Fibroblast of skin of left biceps (primary cell): ENCODE measurements around the gene FAM210A.
A peak's percentile ranks its signal among the peaks of the same experiment; 100 is the strongest.
"Not testable (repeated sequence)": the region's sequence is repeated elsewhere in the genome, so short reads cannot be mapped to it uniquely, and the experiment has no call there.

ENCODE experiments used
- DNase-seq, 2 experiments: peaks; one replicate each; pipeline ENCODE4 v3.0.0-alpha.2; 2013; ENCODE audit warnings: low read depth in 2 of 2

The FAM210A gene, protein sequence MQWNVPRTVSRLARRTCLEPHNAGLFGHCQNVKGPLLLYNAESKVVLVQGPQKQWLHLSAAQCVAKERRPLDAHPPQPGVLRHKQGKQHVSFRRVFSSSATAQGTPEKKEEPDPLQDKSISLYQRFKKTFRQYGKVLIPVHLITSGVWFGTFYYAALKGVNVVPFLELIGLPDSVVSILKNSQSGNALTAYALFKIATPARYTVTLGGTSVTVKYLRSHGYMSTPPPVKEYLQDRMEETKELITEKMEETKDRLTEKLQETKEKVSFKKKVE

DNA sequence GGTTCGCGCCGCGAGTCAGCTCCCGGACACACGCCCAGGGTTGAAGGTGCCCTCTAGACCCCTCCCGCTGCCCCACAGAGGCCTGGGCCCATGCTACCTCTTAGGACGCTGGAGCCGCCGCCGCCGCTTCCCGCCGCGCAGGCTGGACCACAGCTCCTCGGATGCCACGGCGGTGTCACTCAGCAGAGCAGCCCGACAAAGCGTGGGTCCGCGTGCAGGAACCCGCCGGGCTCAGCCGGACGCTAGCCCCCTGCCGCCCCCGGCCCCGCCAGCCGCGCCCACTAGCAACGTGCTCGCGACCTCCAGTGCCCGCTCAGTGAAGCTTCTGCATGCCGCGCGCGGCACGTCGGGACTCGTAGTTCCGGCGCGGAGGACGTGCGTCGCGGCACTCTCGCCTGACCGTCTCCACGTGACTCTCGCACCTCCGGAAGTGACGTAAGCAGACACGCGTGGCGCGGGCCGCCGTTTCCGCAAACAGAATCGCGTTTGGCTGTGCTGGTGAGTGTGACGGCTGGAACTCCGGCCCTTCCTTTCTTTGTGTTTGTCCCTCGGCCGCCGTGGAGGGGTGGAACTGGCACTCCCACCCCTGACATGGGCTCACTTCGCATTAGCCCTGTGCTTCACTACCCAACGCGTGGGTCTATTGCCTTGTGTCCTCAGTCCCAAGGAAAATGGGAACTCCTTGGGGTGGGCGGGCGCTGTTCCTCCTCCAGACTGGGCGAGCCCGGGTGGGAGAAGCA, at the start of gene FAM210A, which contains the start of gene RNMT:
TSS of gene FAM210A (minus strand) at position 327 of the 740 bp plus-strand sequence. CDS start 44,481 bp downstream, outside the sequence.
TSS of gene RNMT (plus strand) at position 442 of the 740 bp plus-strand sequence. CDS start 4,845 bp downstream, outside the sequence.
- peak; percentile 83 to 86 for DNase-seq

DNA sequence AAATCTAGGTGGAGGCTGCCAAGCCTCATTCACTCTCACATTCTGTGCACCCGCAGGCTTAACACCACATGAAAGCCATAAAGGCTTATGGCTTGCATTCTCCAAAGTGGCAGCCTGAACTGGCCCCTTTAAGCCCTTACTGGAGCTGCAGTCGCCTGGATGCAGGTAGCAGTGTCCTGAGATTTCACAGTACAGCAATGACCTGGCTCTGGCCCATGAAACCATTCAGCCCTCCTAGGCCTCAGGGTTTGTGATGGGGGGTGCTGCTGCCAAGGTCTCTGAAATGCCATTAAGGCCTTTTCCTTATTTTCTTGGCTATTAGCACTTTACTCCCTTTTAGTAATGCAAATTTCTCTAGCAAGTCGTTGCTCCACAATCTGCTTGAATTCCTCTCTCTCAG, 48.7 kb upstream of the FAM210A start:
- DNase-seq, result no peak

DNA sequence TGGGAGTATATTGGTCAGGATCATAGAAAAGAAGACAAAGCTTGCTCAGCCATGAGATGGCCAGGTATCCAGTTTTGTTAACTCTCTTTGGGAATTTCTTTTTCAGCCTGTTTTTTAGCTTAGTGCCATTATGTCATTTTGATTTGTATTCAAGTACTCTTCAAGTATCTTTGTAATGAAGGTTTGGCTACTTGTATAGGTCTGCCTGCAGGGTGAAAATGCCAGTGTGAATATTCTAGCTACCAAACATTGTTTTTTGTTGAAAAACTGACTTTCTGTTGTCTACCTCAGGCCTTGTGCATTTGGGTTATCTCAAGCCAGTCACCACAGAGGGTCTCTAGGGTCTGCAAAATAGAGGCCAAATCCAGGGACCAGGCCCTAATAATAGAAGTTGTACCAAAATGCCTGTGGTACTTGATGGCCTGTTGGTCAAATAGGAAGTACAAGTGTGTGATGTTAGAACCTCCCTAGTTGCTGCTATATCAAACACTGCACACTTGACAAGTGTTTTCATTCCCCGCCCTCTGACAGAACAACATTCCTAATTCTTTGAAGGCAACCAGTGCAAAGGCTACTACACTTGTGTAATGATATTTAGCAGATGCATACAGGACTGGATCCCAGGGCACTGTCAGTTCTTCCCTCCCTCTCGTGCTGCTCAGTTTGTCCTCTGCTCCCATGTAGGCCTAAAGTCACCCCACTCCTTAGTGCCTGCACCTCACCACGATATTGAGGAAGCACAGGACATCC, 36.5 kb upstream of the FAM210A start:
- no peak for DNase-seq

DNA sequence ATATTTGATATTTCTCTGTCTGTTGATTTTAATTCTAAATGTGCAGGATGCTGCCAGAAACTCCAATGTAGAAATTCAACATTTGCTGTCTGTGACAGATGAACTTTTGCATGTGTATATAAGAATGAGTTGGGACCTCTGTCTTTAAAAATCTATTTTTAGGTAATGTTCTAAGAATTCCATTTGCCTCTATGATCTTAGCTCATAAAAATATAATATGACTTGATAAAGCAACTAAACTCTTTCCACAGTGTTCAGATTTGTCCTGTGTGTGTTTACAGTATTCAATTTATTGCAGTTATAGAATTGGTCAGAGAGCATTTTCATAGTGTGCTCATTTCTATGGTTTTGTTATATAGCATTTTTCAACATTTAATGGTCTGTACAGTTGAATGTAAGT, 33.7 kb upstream of the FAM210A start:
- DNase-seq, result no peak

DNA sequence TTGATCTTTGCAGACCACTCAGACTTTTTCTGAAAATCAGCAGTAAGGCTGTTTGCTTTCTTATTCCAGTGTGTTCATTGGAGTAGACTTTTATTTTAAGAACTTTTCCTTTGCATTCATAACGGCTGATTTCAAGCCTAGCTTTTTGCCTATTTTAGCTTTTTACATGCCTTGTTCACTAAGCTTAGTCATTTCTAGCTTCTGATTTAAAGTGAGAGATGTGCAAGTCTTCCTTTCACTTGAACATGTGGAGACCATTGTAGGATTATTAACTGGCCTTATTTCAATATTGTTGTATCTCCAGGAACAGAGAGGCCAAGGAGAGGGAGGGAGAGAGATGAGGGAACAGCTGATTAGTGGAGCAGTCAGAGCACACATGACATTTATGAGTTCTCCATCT, 32.3 kb upstream of the FAM210A start:
- DNase-seq, result no peak

DNA sequence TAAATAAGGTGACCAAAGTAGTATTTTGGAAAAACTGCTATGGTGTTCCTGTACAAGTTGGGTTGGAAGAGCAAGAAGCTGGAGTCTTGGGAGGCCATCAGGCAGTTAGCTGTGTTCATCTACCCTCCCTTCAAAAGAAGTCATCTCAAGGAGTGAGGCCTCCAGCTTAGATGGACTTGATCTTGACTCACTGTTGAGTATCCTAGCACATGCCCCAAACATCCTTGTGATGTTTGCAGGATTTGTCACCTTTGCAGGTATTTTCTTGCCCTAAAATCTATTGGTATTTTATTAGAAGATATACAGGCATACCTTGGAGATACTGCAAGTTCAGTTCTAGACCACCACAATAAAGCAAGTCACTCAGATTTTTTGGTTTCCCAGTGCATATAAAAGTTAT, 30.3 kb upstream of the FAM210A start:
- DNase-seq, result no peak

DNA sequence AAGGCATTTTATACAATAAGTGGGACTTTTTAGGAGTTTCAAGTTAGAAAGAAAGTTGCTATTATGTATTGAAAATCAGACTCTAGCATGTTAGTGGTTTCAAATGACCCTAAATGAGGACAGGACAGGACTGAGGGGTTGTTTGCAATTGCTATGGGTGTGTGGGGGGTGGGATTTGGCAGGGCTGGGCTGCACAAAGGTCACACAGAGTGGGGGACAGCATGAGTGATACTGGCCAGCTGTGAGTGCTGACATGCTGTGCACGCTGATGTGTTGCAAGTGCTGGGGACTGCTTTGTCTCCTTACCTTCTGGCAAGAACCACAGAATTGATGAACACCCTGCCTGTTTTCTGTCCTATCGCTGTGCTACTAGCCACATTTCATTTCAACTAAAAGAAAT, 29.9 kb upstream of the FAM210A start:
- no peak for DNase-seq

DNA sequence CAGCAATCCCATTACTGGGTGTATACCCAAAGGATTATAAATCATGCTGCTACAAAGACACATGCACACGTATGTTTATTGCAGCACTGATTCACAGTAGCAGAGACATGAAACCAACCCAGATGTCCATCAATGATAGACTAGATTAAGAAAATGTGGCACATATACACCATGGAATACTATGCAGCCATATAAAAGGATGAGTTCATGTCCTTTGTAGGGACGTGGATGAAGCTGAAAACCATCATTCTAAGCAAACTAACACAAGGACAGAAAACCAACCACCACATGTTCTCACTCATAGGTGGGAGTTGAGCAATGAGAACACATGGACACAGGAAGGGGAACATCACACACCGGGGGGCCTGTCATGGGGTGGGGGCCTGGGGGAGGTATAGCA, 25.2 kb upstream of the FAM210A start:
- not testable (repeated sequence) for DNase-seq

DNA sequence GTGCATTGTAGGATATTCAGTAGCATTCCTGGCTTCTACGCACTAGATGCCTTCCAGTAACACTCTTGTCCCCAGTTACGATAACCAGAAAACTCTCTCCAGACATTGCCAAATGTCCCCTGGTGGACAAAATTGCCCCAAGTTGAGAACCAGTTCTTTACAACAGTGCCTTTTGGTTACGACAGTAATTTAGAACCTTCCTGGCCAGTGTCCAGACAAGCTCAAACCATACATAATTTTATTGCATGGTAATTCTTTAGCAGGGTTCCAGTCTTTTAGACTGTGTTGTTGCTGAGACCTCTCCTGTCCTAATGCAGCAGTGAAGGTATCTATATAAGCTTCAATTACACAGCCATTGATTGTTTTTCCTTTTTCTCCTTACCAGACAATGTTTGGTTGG, 20.3 kb upstream of the FAM210A start:
- DNase-seq, result no peak

DNA sequence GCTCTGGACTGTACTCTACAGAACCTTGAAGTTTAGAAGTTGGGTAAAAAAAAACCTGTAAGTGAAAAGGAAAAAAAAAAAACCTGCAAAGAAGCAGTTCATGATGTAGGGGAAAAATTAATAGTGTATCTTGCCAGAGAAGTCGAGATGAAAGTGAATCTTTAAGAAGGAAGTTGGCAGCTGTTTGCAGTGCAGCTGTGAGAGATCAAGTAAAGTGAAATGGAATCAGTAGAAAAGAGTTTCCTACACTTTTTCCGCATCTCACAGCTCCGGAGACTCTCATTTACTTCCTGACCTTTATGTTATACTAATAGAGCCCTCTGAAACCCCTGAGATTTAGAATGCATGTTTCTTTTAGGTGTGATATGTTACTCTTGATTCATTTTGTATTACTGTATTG, 19.3 kb upstream of the FAM210A start:
- no peak for DNase-seq

DNA sequence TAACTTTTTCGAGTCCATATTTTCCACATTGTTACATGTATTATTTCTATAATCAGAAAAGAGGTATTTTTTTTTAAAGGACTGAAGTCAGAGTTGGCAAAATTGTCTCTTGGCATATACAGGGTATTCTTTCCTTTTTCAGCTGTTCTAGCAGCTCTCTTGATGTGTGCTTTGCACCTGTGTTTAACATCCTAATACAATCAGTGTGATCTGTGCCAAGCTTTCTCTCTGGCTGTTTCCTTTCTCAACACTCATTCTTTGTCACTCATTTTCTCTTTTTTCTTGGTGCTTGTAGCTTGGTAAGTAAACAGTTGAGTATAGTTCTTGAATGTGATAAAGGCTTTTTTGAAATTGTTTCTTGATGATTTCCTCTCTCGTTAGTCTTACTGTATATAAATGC, 9.3 kb upstream of the FAM210A start:
- no peak for DNase-seq

DNA sequence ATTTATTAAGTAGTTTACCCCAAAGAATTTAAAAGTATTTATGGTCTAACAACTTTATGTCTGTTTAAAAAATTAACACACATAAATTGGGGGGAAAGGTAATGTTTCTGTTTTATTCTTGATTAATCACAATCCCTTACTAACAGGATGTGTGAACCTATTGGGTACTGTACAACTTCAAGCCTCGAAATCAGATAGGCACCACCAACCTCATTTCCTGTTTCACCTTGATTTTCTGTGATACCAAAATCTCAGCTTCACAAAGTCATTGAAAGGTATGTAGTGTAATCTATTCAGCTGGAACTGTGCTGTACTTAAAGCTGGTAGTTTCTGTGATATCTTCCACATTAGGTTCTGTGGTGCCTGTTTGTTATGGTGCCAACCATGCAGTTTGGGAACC, 4.1 kb upstream of the FAM210A start:
- no peak for DNase-seq

DNA sequence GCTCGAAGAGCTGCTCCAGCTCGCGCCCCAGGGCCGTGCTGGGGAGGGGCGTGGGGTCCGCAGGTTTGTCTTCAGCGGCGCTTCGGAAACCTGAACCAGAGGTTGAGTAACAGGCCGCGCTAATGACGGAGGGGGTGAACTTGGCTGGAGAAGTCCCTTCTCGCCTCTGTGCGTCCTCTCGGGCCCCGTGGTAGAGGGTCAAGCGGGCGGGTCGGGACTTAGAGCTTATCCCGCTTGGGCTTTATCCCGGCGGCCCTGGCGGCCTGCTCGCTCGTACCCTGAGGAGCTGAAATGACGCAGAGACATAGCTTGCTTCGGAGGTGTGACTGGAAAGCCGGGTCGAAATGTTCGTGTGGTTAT, 594 bp upstream of the FAM210A start:
- DNase-seq, result no peak

DNA sequence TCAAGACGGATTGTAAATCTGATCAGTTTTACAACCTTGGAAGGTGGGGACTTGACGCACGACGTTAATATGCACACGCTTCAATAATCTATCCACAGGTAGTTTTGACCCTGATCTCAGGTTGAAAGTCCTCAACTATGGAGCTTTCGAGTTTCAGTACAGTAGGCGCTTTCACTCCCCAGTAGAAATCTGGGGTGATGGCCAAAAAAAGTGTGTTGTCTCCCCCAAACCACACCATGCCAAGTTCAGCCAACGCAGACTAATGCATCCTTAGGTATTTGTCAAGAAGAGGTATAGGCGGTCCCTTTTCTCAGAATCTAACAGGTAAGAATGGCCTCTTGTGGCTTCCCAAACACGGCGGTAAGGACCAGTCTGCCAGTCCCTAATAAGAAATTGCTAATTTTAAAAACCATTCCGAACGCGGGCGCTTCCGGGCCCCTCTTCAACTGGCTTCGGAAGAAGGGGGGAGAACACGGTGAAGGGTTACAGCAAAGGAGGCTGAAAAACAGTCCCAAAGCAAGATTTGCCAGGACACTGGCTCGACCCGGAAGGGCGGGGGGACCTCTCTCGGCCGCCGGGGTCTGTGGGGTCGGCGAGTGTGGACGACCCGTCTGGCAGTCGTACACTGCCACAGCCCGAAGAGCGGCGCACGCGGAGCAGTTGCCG, 659 bp downstream of the FAM210A start:
- DNase-seq, result no peak

DNA sequence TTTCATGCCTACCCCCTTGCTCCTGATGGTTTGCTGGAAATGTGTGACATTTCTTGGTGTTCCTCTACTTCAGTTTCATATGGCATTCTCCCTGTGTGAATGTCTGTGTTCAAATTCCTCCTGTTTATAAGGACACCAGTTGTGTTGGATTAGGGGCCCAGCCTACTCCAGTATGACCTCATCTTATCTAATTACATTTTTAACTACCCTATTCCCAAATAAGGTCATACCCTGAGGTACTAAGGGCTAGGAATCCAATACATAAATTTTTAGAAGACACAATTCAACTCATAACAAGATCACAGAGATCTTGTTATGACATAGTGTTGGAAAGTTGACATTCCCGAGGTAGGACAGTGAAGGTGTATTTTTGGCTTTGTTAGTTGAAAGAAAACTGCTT, 5.5 kb downstream of the FAM210A start:
- no peak for DNase-seq

DNA sequence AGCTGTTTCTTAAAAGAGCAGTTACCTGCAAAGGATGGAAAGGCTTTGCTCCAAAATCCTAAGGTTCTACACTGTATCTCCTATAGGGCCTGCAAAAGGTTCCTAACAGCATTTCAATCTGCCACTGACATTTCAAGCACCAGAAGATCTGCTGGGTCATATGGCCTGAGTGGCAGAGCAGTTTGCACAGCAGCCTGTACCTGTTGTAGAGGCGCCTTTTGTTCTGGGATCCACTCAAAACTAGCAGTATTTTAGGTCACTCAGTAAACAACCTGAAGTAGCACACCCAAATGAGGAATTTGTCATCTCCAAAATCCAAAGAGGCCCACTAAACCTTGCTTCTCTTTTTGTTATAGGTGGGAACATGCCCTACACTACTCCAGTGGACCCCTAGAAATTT, 6.2 kb downstream of the FAM210A start:
- DNase-seq, result no peak

DNA sequence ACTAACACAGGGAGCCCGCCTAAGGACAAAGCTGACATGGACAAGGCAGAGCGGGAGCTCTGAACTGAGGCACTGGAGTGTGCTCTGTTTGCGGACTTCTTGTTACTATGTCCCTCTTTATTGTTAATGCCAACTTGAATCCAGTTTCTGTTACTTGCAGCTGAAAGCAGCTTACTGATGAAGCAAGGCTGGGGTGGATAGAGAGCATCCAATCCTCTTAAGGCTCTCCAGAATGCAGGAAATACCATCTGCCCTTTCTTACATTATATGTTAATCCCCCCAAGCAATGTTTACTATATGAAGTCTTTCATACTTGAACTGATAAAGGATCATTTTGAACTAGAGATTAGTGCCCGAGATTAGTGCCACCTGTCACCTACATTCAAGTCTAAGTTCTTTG, 9.4 kb downstream of the FAM210A start:
- no peak for DNase-seq

DNA sequence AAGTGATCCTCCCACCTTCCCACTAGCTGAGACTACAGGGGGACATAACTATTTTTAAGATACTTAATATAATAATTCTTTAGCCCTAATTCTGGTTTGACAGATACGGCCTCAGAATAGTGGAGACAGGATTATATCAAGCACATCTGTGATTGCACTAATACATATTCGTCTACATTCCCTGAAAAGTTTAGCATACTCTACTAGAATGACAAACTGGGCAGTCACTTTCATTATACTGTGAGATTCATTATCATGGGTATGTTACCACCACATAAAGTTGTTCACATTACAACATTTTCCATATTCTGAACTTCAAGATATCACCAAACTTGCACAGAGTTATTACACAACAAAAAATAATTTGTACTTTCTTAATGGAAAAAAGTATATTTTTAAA, 11.0 kb downstream of the FAM210A start:
- no peak for DNase-seq

DNA sequence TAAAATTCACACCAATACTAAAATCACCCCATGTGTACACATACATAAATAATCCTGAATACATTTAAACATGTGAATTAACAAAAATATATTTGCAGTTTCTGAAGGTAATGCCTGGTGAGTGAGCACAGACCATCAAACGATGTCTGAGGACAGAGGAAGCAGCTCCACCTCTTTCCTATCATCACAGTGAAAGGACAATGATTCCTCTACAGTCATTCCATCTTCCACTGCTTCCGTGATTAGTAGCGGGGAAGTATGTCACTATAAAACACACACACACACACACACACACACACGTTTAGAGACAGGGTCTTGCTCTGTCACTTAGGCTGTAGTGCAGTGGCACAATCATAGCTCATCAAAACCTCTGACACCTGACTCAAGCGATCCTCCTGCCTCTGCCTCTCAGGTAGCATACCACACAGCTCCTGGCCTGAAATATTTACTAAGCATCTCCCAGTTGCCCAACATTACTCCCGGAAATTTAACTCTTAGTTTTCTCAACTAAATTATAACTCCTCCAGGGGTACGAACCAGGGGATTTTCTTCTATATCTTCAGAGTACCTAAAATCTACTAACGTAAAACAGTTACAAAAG, 12.8 kb downstream of the FAM210A start:
- DNase-seq, result no peak

DNA sequence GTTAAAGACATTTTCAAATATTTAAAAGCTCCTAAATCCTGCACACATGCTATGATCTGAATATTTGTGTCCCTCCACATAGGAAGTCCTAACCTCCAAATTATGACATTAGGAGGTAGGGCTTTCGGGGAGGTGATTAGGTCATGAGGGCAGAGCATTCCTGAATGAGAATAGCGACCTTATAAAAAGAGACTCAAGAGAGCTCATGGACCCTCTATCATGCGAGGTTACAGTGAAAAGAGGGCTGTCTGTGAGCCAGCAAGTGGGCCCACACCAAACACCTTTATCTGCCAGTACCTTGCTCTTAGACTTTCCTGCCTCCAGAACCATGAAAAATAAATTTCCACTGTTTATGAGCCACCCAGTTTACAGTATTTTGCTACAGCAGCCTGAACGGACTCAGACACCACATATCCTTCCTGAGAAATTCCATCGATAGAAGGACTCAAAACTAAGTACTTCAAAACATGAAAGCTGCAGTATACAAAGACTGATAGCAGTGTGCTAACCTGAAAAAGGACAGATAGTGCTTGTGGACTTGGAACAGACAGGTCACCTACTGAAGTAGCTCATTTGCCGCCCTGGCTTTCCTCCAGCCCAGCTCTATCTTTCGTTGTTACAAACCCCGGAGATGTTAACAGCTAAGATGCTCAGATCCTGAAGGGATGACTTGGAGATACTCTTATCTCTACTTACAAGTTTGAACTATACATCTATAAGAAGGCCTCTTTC, 13.8 kb downstream of the FAM210A start:
- no peak for DNase-seq

DNA sequence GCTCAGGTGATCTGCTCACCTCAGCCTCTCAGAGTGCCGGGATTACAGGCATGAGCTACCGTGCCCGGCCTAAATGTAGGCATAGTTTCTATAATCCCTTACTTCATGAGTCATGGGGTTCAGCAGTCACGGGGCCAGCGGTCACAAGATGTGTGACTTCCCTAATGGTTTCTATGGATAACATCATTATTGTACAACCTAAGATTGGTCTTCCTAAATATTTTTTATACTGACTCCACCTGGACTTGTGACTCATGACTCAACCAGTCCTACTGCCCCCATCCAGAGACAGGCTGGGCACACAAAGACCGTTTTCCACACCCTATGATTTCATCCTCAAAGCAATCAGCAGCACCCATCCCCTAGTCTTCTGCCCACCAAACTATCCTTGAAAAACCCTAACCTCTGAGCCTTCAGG, 15.9 kb downstream of the FAM210A start:
- no peak for DNase-seq
